HG02798 (cell line): Measurements from ENCODE around the gene GNLY.
"Not testable (repeated sequence)": the region's sequence is repeated elsewhere in the genome, so short reads cannot be mapped to it uniquely, and the experiment has no call there.

Experiments used
- ATAC-seq: cut with Tn5 transposase; IDR thresholded peaks from one replicate; pipeline ENCODE4 v1.9.1; 2021; ENCODE audit warnings: mild to moderate bottlenecking; ENCODE audit not compliant: unreplicated experiment, poor library complexity

Gene GNLY

GRCh38 chr2:85706599-85707296 is 12.6 kb downstream of the GNLY start:
- no peak for ATAC-seq

GRCh38 chr2:85707304-85707703 is 13.1 kb downstream of the GNLY start:
- peak; percentile 71 for ATAC-seq

- ATAC-seq: no peak
Measured at GRCh38 chr2:85708641-85709040, 14.5 kb downstream of the GNLY start.

- no peak for ATAC-seq
Measured at GRCh38 chr2:85709401-85709811, 15.2 kb downstream of the GNLY start.

- ATAC-seq: no peak
Measured at GRCh38 chr2:85710687-85711577, 16.8 kb downstream of the GNLY start.

- ATAC-seq: no peak
Measured at GRCh38 chr2:85711578-85712060, 17.5 kb downstream of the GNLY start.

- ATAC-seq: no peak
Measured at GRCh38 chr2:85712336-85712735, 18.2 kb downstream of the GNLY start.

- ATAC-seq: no peak
Measured at GRCh38 chr2:85712849-85713612, 18.9 kb downstream of the GNLY start.

- no peak for ATAC-seq
Measured at GRCh38 chr2:85713836-85714235, 19.7 kb downstream of the GNLY start.

- ATAC-seq: not testable (repeated sequence)
Measured at GRCh38 chr2:85714421-85714820, 20.3 kb downstream of the GNLY start.

- ATAC-seq: no peak
Measured at GRCh38 chr2:85714841-85715240, 20.7 kb downstream of the GNLY start.

- ATAC-seq: no peak
Measured at GRCh38 chr2:85716346-85716914, 22.3 kb downstream of the GNLY start.

GRCh38 chr2:85717308-85718008 is 23.3 kb downstream of the GNLY start:
- no peak for ATAC-seq

GRCh38 chr2:85718009-85718391 is 23.8 kb downstream of the GNLY start:
- no peak for ATAC-seq

- ATAC-seq: no peak
Measured at GRCh38 chr2:85718885-85719492, 24.8 kb downstream of the GNLY start.

- ATAC-seq: no peak
Measured at GRCh38 chr2:85719609-85720240, 25.6 kb downstream of the GNLY start.

GRCh38 chr2:85720533-85720932 is 26.4 kb downstream of the GNLY start:
- no peak for ATAC-seq

GRCh38 chr2:85721641-85722040 is 27.5 kb downstream of the GNLY start:
- ATAC-seq: no peak

- ATAC-seq: no peak
Measured at GRCh38 chr2:85722519-85722918, 28.4 kb downstream of the GNLY start.
